ENCODE results near the gene AHCYL2.

DNA sequence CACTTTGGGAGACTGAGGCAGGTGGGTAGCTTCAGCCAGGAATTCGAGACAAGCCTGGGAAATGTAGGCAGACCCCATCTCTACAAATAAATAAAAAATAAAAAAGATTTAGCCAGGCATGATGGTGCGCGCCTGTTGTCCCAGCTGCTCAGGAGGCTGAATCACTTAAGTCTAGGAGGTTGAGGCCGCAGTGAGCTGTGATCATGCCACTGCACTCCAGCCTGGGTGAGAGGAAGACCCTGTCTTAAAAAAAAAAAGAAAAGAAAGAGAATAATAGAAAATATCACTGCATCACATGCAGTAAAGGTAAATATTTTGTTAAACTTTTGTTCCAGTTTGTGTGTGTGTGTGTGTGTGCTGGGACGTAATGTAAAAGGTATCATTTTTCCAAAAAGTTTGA, 212.4 kb downstream of the AHCYL2 start:
- TF ChIP-seq, protein P1, sequence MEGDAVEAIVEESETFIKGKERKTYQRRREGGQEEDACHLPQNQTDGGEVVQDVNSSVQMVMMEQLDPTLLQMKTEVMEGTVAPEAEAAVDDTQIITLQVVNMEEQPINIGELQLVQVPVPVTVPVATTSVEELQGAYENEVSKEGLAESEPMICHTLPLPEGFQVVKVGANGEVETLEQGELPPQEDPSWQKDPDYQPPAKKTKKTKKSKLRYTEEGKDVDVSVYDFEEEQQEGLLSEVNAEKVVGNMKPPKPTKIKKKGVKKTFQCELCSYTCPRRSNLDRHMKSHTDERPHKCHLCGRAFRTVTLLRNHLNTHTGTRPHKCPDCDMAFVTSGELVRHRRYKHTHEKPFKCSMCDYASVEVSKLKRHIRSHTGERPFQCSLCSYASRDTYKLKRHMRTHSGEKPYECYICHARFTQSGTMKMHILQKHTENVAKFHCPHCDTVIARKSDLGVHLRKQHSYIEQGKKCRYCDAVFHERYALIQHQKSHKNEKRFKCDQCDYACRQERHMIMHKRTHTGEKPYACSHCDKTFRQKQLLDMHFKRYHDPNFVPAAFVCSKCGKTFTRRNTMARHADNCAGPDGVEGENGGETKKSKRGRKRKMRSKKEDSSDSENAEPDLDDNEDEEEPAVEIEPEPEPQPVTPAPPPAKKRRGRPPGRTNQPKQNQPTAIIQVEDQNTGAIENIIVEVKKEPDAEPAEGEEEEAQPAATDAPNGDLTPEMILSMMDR (IDR thresholded peaks at IDR 0.05; ENCODE audit: low read depth, low read length, poor library complexity, severe bottlenecking): no peak
- TF ChIP-seq EZH2phosphoT487 (IDR thresholded peaks at IDR 0.05; ENCODE audit: borderline replicate concordance, low read length): no peak
